Globus pallidus (tissue), 1 donor: ENCODE results near the gene CCDC9.

Experiments
- DNase-seq: peaks from one replicate; pipeline ENCODE4 v3.0.0-alpha.2; 2015; ENCODE audit warnings: low spot score

The CCDC9 gene

GRCh38 chr19:47255879-47256692 lies at the start of gene CCDC9:
TSS of gene CCDC9 (plus strand) at chr19:47256525. CDS start at chr19:47258401, 1,876 bp downstream.
- DNase-seq: peak; percentile 95

GRCh38 chr19:47209319-47210179 lies 46.8 kb upstream of the CCDC9 start:
- no peak for DNase-seq

- DNase-seq: no peak
These were observed 46.2 kb upstream of the CCDC9 start for GRCh38 chr19:47210180-47210490.

GRCh38 chr19:47210689-47211316 lies 45.5 kb upstream of the CCDC9 start:
- DNase-seq: peak; percentile 58

GRCh38 chr19:47215581-47215980 lies 40.7 kb upstream of the CCDC9 start:
- no peak for DNase-seq

- DNase-seq: no peak
These were observed 35.1 kb upstream of the CCDC9 start for GRCh38 chr19:47221080-47221841.

GRCh38 chr19:47221890-47222289 lies 34.4 kb upstream of the CCDC9 start:
- no peak for DNase-seq

- peak; percentile 88 for DNase-seq
These were observed 30.4 kb upstream of the CCDC9 start for GRCh38 chr19:47225746-47226425.

- DNase-seq: peak; percentile 60
These were observed 29.6 kb upstream of the CCDC9 start for GRCh38 chr19:47226426-47227351.

GRCh38 chr19:47227352-47228167 lies 28.8 kb upstream of the CCDC9 start:
- DNase-seq: peak; percentile 28

- DNase-seq: no peak
These were observed 28.0 kb upstream of the CCDC9 start for GRCh38 chr19:47228168-47228936.

- DNase-seq: no peak
These were observed 27.2 kb upstream of the CCDC9 start for GRCh38 chr19:47228937-47229675.

GRCh38 chr19:47229676-47230053 lies 26.7 kb upstream of the CCDC9 start:
- no peak for DNase-seq

- DNase-seq: no peak
These were observed 26.0 kb upstream of the CCDC9 start for GRCh38 chr19:47230054-47230920.

- no peak for DNase-seq
These were observed 25.5 kb upstream of the CCDC9 start, which contains the start of gene BBC3 for GRCh38 chr19:47230921-47231214. TSS of gene BBC3 (minus strand) at chr19:47231199. CDS start at chr19:47228431, 2,768 bp downstream.

- peak; percentile 74 for DNase-seq
These were observed 24.9 kb upstream of the CCDC9 start for GRCh38 chr19:47231215-47232054.
